GM18526 (cell line): ENCODE results near the gene IFI6.

Experiments used
- POLR2A ChIP-seq: IDR thresholded peaks from 3 replicates; pipeline ENCODE4 v1.6.1; 2011; ENCODE audit not compliant: insufficient read length; ENCODE audit errors: extremely low read depth

The IFI6 gene

DNA sequence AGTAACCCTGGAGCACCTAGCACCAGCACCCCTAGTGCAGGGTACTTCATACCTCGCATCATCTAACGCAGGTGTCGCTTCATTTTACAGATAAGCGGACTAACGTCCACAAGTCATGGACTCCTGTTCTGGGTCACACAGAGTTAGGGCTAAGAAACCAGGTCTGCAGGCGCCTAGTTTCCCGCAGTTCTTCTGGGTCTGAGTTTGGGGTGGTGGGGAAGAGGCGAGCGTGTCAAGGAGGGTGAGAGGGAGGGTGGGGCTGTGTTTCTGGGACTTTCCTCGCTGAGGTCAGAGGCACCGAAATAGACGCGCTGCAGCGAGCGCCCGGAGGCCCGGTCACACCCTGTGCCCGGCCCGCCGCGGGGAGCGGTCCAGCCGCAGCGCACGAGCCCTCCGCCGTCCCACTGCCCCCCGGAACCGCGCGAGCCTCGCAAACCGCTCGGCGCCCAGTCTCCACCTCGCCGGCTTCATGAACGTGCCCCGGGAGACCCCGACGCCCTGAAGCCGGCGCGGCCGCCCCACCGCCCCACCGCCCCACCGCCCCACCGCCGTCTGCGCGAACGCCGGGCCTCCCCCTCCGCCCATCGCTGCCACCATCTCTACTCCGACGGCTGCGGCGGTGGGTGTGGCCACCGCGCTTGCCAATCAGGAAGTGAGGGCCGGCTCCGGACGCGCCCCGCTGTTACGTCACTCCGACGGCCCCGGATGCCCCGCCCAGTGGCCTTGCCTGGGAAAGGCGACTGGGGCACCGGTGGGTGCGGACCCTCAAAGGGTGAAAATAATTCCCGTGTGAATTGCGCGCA is 12.3 kb downstream of the IFI6 start:
- peak; percentile 69 for TF ChIP-seq POLR2A

DNA sequence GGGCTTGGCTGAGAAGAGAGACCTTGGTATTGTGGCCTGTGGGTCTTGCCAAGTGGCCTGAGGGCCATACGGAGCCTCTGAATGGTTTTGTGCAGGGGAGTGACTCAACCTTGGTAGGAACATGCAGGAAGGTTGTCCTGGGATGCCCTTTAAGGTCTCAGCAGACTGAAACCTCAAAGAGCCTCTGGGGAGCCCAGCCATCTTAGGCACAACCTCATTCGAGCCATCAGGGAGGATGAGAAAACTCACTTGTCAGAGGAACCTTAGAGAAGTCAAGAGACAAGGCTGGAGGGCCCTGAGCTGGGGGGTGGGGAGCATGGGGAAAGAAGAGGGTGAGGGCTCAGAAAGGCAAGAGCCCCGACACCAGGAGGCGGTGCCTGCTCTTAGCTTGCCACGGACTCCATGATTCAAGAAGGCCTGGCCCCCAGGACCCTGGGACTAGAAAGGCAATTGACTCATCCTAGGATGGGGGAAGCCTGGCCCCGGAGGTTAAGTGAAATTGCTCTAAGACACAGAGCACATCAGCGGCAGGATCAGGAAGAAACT is 13.0 kb downstream of the IFI6 start:
- no peak for TF ChIP-seq POLR2A

DNA sequence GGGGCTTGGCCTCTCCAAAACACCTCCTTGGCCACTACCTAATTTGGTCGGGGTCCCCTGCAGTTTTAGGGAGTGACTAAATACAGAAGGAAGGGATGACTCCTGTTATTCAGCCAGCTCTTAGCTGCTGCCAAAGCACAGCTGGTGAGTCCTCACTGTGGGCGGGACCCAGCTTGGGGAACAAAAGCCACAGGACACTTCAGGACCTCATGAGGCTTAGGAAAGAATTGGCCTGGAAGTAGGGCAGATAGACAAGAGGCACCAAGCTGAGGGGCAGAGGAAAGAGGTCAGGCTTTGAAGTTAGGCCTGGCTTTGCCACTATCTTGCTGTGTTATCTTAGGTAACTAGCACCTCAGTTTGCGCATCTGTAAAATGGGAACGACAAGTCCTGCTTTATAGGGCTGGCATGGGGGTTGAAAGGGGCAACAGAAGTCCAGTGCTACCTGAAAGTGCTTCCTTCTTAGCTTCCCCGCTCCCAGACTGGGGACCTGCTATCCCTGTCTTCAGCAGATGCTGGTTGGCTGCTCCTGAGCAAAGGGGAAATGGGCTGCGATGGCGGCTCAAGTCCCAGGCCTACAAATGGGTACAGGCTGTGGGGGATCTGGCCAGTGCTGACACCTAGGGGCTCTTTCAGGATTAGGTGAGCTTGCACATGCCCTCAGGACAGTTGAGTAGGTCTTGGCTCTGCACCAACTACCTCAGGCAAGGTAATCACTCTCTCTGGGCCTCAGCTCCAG is 15.7 kb downstream of the IFI6 start:
- no peak for TF ChIP-seq POLR2A

DNA sequence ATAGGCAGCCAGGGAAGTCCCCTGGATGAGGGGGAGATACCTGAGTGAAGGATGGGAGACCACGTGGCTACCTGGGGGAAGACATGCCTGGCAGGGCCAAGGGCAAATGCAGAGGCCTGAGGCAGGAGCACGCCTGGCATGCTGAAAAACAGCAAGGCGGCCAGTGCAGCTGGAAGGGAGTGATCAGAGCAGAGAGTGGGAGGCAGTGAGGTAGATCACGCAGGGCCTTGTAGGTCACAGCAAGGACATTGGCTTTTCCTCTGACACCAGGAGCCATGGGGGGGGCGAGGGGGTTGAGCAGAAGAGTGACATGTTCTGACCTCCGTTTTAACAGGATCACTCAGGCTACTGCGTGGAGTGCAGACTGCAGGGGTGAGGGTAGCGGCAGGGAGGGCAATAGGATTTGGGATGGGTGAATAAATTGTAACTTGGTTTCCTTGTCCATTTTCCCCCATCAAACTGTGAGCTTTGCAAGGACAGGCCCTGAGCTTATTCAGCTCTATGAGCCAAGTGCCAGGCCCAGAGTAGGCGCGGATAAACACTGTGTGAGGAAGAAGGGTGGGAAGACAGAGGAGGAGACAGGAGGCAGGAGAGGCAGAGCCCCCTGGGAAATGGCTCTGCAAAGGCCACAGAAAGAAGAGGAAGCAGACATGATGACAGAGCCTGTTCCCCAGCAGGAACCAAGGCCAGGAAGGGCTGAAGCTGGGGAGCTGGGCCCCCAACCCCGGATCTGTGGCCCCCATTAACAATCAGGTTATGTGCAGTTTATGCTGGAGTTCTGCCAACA is 16.6 kb downstream of the IFI6 start:
- no peak for TF ChIP-seq POLR2A

DNA sequence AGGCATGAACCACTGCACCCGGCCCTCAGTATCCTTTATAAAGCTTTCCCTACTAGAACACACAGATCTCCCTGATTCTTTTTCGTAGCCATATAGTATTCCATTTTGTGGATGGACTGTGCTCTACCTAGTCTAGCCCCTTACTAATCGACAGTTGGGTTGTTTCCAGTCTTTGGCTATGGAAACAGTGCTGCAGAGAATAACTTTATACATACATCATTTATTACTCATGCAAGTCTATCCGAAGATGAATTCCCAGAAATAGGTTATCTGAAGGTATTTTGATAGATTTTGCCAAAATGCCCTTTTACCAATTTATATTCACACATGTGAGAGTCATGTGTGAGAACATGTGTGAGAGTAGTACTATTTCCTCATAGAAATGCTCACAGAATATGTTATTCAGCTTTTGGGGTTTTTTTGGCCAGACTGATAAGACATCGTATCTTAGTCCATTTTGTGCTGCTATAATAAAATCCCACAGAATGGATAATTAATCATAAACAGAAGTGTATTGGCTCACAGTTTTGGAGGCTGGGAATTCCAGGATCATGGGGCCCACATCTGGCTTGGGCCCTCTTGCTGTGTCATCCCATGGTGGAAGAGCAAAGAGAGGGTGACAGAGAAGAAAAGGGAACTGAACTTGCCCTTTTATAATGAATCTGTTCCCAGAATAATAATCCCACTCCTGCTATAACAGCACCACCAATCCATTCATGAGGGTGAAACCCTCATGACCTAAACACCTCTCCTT is 19.7 kb downstream of the IFI6 start:
- no peak for TF ChIP-seq POLR2A

DNA sequence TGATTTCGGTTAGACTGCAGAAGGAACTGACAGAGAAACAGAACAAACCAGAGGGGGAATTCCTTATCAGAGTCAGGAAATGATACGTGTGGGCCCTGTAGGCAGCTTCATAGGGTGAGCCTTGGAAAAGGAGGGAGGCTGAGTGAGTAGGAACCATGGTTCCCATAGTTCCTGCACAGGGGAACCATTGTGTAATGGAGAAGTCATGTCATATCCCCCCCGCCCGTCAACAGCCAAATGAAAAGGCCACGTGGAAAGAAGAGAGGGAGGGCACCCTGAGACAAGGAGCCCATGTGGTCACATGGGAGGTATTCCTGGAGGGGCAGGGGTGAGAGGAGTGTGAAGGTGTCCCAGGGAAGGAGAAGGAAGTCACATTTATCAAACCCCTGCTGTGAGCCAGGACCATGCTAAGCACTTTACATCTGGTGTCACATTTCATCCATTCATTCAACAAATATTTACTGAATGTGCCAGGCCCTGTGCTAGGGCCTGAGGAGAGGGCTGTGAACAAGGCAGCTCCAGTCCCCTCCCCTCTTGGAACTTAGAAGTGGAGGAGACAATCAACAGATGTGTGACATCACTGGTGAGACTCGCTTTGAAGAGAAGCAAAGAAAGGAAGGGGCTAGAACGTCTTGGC is 21.3 kb downstream of the IFI6 start:
- no peak for TF ChIP-seq POLR2A

DNA sequence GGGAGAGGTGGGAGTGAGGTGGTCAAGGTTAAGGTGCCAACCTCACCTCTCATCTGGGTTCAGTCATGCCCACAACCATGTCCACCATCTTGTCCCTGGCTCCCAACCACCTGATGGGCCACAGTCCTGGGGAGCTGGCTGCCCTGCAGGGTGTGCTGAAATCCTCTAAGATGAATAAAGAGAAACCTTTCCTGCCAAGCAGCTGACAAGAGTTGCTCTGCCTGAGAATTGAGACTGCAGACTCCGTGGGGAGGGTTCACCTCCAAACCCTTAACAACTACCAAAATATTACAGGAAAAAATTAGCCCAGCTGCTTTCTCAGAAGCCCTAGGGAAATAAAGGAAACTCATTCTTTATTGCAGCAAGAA is 21.8 kb downstream of the IFI6 start:
- no peak for TF ChIP-seq POLR2A

DNA sequence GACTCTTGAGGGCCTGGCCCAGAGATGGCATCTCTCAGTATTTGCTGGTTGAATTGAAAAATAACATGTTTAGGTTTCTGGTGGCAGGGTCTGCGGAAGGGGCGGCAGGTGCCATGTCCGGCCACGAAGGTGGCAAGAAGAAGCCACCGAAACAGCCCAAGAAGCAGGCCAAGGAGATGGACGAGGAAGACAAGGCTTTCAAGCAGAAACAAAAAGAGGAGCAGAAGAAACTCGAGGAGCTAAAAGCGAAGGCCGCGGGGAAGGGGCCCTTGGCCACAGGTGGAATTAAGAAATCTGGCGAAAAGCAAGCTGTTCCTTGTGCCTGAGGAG is 22.7 kb downstream of the IFI6 start:
- TF ChIP-seq POLR2A = no peak

DNA sequence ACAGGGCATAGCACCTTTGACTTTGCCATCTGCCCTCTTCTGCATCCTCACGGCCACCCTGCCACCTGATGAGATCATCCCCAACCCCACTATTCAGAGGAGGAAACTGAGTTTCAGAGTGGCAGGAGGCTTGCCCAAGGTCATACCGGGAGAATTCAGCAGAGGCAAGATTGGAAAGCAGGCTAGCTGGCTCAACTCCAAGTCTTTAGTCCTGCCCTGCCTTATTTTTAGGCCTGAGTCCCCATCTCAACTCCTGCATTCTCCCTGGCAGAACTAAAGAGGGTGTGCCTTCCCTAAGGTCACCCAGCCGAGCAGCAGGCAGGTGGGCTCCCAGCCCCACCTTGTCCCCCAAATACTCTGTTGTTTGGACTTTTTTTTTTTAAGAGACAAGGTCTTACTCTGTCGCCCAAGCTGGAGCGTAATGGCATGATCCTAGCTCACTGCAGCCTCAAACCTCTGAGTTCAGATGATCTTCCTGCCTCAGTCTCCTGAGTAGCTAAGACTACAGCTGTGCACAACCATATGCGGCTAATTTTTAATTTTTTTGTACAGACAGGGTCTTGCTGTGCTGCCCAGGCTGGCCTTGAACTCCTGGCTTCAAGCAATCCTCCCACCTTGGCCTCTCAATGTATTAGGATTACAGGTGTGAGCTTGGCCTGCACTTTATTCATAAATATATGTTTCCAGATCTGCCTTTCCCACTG is 23.2 kb downstream of the IFI6 start:
- no peak for TF ChIP-seq POLR2A

DNA sequence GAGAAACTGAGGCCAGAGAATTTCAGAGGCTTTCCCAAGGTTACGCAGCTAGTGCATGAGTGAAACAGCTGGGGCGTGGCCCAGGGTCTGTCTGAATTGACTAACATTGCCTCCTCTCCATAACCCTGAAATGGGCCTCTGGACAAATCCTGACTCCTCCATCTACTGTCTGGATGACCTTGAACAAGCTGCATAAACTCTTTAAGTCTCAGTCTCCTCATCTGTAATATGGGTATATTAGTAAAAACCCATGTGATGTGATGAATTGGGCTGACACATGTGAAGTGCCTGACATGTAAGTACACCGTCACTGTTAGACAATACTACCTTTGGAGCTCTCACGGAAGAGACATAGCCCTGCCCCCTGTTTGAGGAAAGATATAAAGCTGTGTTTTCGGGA is 24.7 kb downstream of the IFI6 start:
- TF ChIP-seq POLR2A = no peak

DNA sequence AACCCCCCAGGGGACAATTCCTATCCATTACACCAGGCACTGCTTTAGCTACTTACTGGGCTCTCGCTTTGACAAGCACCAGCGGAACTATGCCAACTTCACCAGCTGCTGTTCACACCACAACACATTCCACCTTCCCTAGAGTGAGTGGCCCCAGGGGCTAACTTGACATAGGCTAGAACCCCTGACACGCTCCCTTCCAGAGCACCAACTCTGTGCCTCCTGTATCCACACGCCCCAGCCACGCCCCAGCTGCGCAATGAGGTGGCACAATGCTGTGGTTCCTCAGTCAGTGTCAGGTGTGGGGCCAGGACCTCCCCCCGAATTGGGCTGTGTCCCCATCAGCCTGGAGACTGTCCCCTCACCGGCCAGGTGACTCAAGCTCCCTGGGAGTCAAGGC is 25.3 kb downstream of the IFI6 start:
- no peak for TF ChIP-seq POLR2A

DNA sequence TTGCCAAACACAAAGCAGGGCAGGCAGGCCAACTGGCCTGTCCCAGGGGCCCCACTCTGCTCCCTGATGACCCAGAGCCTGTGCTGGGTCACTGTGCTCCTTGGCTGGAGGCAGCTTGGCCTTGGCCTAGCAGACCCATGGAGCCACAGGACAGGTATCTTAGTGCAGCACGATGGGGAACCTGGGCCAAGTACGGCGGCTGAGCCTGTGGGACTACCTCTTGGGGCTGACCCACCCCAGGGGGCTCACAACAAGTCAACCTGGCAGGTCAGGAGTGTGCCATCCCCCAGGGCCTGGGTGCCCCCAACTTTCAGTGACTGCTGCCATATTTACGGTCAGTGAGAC is 26.9 kb downstream of the IFI6 start:
- TF ChIP-seq POLR2A = no peak

DNA sequence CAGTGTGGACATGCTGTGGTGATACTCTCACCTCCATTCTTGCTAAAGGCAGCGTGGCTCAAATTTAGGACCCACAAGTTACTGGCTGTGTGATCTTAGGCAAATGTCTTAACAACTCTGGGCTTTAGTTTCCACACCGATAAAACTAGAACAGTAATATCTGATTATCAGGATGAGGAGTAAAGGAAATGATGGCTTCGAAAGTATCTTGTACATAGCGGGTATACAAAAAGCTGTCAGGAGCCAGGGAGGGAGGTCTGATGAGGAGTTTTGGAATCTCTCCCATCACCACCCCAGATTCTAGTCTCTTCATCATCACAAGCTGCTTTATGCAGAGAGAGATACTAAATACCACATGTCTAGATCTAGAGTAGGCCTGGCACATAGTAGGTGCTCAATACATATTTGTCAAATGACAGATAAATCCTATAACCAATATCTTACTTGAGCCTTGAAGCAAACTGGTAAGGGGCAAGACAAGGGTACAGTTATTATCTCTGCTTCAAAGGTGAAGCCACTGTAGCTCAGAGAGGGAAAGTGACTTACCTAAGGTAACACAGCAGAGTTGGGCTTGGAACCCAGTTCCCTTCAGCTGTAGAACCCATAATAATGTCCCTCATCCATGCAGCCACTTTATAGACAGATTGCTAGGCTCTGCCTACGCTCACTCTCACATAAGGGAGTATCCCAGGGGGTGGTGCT is 27.5 kb downstream of the IFI6 start:
- TF ChIP-seq POLR2A = no peak
